Frontal cortex (tissue), 4 donors: ENCODE data around the gene ARID3B. TPM values are rescaled to one million over a fixed set of nuclear protein-coding genes. Genes with fewer than 3 reads are reported as not detected.
"Not testable (repeated sequence)": the region's sequence is repeated elsewhere in the genome, so short reads cannot be mapped to it uniquely, and the experiment has no call there.

Experiments used
- DNase-seq, 2 donors: peaks; one replicate each; pipeline ENCODE4 v3.0.0; 2012; ENCODE audit warnings: low spot score in 2 of 2
- FAIRE-seq: peaks from 2 replicates; lab custom pipeline; 2012; peaks lifted over from hg19 to GRCh38; lab: Jason Lieb, UNC
- total RNA-seq: library from RNA; depleted of rRNA; stranded (reverse); fragments of >200 nt; gene quantifications from one replicate; pipeline ENCODE4 v1.2.3, GENCODE V29; 2014
- donor health status: control.
- donor health status: control.
- donor health status: control.

The ARID3B gene
- total RNA-seq, 1 donor from 2014 or later = 3.7 TPM

DNA sequence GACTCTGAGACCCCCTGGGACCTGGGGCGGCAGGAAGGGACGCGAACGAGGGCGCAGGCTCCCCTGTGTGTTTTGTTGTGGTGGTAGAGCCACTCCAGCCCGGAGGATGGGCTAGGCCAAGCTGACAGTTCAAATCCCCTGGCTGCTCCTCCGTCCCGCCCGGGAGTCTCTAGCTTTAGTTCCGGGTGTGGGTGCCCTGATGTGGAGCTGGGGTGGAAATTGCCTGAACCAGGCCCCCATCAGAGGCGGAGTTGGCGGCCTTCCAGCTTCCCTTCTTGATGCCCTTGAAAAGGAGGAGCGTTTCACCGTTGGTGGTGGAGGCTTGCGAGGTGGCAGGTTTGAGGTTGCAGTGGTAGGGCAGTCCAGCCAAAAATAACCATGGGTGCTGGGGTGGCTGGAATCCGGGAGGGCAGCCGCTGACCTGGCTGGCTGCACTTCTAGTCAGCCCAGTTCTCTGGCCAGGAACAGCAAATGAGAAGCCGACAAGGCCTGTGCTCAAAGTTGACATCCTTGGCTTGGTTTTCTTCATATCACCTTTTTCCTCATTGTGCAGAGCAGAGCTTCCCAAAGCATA lies 75.4 kb downstream of the ARID3B start:
- FAIRE-seq (no peak), DNase-seq (peak in 1 of 2 donors; percentile 48)

- DNase-seq (no peak), FAIRE-seq (no peak)
Observed at GRCh38 chr15:74616996-74617395, 76.0 kb downstream of the ARID3B start.

GRCh38 chr15:74618841-74619596 lies 78.0 kb downstream of the ARID3B start:
- DNase-seq = no peak
- no peak for FAIRE-seq

DNA sequence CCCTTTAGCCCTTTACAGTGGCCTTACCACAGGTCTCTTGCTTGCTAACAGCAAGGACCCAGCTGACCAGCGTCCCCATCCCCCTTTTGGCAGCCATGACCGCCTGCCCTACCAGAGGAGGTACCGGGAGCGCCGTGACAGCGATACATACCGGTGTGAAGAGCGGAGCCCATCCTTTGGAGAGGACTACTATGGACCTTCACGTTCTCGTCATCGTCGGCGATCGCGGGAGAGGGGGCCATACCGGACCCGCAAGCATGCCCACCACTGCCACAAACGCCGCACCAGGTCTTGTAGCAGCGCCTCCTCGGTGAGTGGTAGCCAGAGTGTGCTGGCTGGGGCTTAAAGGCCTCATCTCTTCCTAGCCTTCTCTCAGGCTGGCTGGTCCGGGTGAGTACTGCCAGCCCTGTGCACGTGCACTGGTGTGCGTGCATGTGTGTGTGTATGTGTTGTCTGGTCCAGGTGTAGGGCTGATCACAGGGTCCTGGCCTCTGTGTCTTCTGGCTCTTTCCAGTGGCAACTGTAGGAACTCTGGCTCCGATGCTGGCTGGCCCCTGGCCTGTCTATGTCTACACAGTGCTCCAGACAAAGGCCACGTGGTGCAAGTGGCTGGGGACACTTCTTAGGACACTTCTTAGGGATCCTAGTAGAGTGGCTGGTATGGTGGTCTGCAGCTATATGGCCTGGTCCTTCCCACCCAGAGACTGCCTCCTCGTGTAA lies 79.1 kb downstream of the ARID3B start:
- no peak for FAIRE-seq
- DNase-seq = no peak

GRCh38 chr15:74620636-74621545 lies 79.9 kb downstream of the ARID3B start:
- peak; percentile 65 to 86 for DNase-seq
- FAIRE-seq = no peak

- FAIRE-seq (no peak), DNase-seq (no peak)
Observed at GRCh38 chr15:74621546-74621920, 80.5 kb downstream of the ARID3B start.

DNA sequence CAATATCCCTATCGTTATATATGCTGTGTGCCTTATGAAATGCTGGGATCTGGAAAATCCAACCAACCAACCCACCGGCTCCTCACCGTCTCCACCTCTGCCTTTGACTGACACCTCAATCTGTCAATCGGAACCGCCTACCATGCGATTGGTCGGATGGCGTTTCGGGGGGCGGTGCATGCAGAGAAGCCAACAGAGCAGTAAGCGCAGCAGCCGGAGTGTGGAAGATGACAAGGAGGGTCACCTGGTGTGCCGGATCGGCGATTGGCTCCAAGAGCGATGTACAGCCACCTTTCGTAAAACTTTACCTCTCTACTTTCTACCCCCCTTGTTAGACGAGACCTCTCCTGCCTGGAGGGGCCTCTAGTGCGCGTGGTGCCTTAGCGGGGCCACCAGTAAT lies 80.9 kb downstream of the ARID3B start:
- DNase-seq (no peak), FAIRE-seq (no peak)

DNA sequence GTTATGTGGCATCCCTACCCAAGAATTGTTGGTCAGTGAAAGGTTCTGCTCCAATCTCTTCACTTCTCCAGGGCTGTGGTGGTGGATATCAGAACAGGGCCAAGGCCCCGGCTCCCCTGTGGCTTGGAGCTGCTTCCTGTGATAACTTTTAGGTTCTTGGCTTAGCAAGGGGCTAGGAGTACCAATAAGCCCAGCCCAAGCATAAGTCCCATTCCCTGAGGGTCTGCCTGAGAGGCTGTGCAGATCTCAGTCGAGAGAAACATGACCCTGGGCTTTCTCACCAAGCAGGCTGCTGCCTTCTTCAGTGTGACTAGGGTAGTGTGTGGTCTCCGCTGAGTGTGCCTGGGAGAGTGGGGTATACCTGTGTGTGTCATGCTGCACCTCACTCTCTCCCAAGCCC lies 81.7 kb downstream of the ARID3B start:
- DNase-seq = no peak
- FAIRE-seq = no peak

GRCh38 chr15:74624020-74624602 lies 83.1 kb downstream of the ARID3B start:
- no peak for FAIRE-seq

GRCh38 chr15:74625693-74626092 lies 84.7 kb downstream of the ARID3B start:
- DNase-seq (no peak), FAIRE-seq (no peak)

More at GRCh38 chr15:74624020-74624602, 83.1 kb downstream of the ARID3B start:
- no peak for DNase-seq

GRCh38 chr15:74626336-74626735 lies 85.3 kb downstream of the ARID3B start:
- no peak for FAIRE-seq

GRCh38 chr15:74626752-74627692 lies 86.0 kb downstream of the ARID3B start:
- FAIRE-seq (no peak), DNase-seq (no peak)

More at GRCh38 chr15:74626336-74626735, 85.3 kb downstream of the ARID3B start:
- DNase-seq = no peak

- no peak for FAIRE-seq
Observed at GRCh38 chr15:74627766-74628165, 86.7 kb downstream of the ARID3B start.

GRCh38 chr15:74628199-74628598 lies 87.2 kb downstream of the ARID3B start:
- DNase-seq = no peak
- FAIRE-seq = no peak

More at GRCh38 chr15:74627766-74628165, 86.7 kb downstream of the ARID3B start:
- no peak for DNase-seq

DNA sequence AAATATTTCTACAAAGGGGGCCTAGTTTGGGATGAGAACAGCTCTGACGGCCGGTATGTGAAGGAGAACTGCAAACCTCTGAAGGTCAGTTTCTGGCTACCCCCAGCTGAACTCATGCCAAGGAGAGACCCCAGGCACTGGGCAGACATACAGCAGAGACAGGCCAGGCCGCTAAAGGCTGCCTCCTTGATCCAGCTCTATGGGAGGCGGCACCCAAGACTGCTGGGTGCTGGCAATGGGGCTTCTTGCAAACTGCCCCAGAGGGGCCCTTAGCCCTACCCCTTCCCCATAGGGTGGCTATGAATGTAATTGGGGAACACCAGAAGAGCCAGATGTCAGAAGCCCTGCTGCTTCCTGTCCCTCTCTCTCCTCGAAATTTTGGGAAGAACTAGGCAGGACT lies 87.9 kb downstream of the ARID3B start:
- FAIRE-seq = no peak
- no peak for DNase-seq

DNA sequence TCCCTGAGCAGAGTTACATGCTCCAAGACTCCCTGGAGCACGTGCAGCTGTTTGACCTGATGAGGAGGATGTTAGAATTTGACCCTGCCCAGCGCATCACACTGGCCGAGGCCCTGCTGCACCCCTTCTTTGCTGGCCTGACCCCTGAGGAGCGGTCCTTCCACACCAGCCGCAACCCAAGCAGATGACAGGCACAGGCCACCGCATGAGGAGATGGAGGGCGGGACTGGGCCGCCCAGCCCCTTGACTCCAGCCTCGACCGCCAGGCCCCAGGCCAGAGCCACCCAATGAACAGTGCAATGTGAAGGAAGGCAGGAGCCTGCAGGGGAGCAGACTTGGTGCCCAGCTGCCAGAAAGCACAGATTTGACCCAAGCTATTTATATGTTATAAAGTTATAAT lies 88.7 kb downstream of the ARID3B start:
- FAIRE-seq, DNase-seq: not testable (repeated sequence)

GRCh38 chr15:74630284-74631086 lies 89.5 kb downstream of the ARID3B start:
- DNase-seq (no peak), FAIRE-seq (no peak)

DNA sequence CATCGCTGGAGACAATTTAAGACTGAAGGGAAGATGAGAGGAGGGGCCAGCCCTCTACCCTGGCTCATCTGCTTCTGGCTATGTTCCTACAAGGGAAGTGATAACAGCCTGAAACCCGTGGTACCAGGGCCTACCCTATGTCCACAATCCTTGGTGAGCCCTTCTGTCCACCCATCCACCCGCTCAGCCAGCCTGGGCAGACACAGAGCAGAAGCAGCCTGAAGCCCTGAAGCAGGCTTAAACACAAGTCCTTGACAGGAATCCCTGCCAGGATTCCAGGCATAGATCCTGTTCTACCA lies 90.0 kb downstream of the ARID3B start:
- FAIRE-seq = no peak
- DNase-seq = no peak
